ENCODE results near the gene SPACA5B. TPM values are rescaled to one million over a fixed set of nuclear protein-coding genes. Genes with fewer than 3 reads are reported as not detected.
"Not testable (repeated sequence)": the region's sequence is repeated elsewhere in the genome, so short reads cannot be mapped to it uniquely, and the experiment has no call there.

SPACA5B gene
- total RNA-seq, 1 experiment from 2014 or later, result not detected

- not testable (repeated sequence) for DNase-seq, H3K36me3 ChIP-seq, H3K27me3 ChIP-seq
These were observed 35.9 kb downstream of the SPACA5B start for GRCh38 chrX:48166322-48166721.

GRCh38 chrX:48179691-48180090 is 49.3 kb downstream of the SPACA5B start:
- Histone ChIP-seq H3K9me3 (no peaks in the 10 kb centered on the region), H3K4me3 (no peak overlapping the region), H3K27me3 (no peaks in the 10 kb centered on the region), H3K36me3 (no peaks in the 10 kb centered on the region)
- DNase-seq, result no peak

More at GRCh38 chrX:48166322-48166721, 35.9 kb downstream of the SPACA5B start:
- H3K4me3 ChIP-seq, H3K9me3 ChIP-seq: not testable (repeated sequence)

- no peaks in the 10 kb centered on the region for H3K36me3 ChIP-seq
- no peaks in the 10 kb centered on the region for H3K9me3 ChIP-seq
- H3K27me3 ChIP-seq, result no peaks in the 10 kb centered on the region
- no peak overlapping the region for H3K4me3 ChIP-seq
- no peak for DNase-seq
These were observed 50.4 kb downstream of the SPACA5B start for GRCh38 chrX:48180811-48181210.

GRCh38 chrX:48181882-48182281 is 51.5 kb downstream of the SPACA5B start:
- H3K4me3 ChIP-seq, H3K36me3 ChIP-seq, DNase-seq, H3K9me3 ChIP-seq, H3K27me3 ChIP-seq: not testable (repeated sequence)

Other genes with a start within 250 kb of the SPACA5B start
- gene ZNF182, start 126.6 kb upstream of the SPACA5B start, total RNA-seq (2014; rRNA removed; shearing (Covaris generic); ENCODE audit: low replicate concordance), result 1.7 and 3.7 TPM in 2 replicates
- gene SPACA5, start 123.6 kb upstream of the SPACA5B start, total RNA-seq (2014; rRNA removed; shearing (Covaris generic); ENCODE audit: low replicate concordance), result not detected in 2 replicates
- not detected in 2 replicates for gene ZNF630, start 59.0 kb upstream of the SPACA5B start, total RNA-seq (2014; rRNA removed; shearing (Covaris generic); ENCODE audit: low replicate concordance)
- gene SSX5, start 66.2 kb downstream of the SPACA5B start, total RNA-seq (2014; rRNA removed; shearing (Covaris generic); ENCODE audit: low replicate concordance), result not detected in 2 replicates
- gene SSX1, start 124.8 kb downstream of the SPACA5B start, total RNA-seq (2014; rRNA removed; shearing (Covaris generic); ENCODE audit: low replicate concordance), result not detected in 2 replicates
- not detected in 2 replicates for gene SSX3, start 226.1 kb downstream of the SPACA5B start, total RNA-seq (2014; rRNA removed; shearing (Covaris generic); ENCODE audit: low replicate concordance)

Measured in MG63 (cell line).